ENCODE results near the gene TYMP. TPM values are rescaled to one million over a fixed set of nuclear protein-coding genes. Genes with fewer than 3 reads are reported as not detected.

Gene TYMP
- total RNA-seq, 1 experiment from 2014 or later: 1.5 TPM

- TF ChIP-seq SMAD3 (CRISPR knock-in tag; IDR thresholded peaks at IDR 0.05; ENCODE audit: borderline replicate concordance) (no peak), NFYB (CRISPR knock-in tag; conservative IDR thresholded peaks at IDR 0.05; ENCODE audit: low read depth) (no peak), ZNF219 (CRISPR knock-in tag; IDR thresholded peaks at IDR 0.05; ENCODE audit: borderline replicate concordance) (no peak), ZNF281 (CRISPR knock-in tag; IDR thresholded peaks at IDR 0.05) (no peak)
Observed at GRCh38 chr22:50531546-50531961, 1.7 kb upstream of the TYMP start (continued).

- Mint-ChIP-seq H3K27ac (no peak overlapping the region), H3K27me3 (ENCODE audit: low read depth) (peaks cover 80% of the 10 kb centered on the region), H3K4me1 (peaks cover 15% of the 10 kb centered on the region), H3K9me3 (no peaks in the 10 kb centered on the region), H3K36me3 (no peaks in the 10 kb centered on the region), H3K4me3 (peak overlapping the region; percentile 72)
- DNase-seq (ENCODE audit: low spot score): peak; percentile 79
- CTCF ChIA-PET: interaction anchor here (1.3 kb wide), 3 partner anchors 23 to 169 kb away, joined by 4 to 7 read pairs (median 7); partner anchors contain the start of genes LMF2, NCAPH2 and SYCE3
- POLR2A ChIA-PET: no interaction called here
- TF ChIP-seq, protein P1, sequence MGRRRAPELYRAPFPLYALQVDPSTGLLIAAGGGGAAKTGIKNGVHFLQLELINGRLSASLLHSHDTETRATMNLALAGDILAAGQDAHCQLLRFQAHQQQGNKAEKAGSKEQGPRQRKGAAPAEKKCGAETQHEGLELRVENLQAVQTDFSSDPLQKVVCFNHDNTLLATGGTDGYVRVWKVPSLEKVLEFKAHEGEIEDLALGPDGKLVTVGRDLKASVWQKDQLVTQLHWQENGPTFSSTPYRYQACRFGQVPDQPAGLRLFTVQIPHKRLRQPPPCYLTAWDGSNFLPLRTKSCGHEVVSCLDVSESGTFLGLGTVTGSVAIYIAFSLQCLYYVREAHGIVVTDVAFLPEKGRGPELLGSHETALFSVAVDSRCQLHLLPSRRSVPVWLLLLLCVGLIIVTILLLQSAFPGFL (CRISPR knock-in tag; IDR thresholded peaks at IDR 0.05; ENCODE audit: borderline replicate concordance): no peak
- TF ChIP-seq, protein P2, sequence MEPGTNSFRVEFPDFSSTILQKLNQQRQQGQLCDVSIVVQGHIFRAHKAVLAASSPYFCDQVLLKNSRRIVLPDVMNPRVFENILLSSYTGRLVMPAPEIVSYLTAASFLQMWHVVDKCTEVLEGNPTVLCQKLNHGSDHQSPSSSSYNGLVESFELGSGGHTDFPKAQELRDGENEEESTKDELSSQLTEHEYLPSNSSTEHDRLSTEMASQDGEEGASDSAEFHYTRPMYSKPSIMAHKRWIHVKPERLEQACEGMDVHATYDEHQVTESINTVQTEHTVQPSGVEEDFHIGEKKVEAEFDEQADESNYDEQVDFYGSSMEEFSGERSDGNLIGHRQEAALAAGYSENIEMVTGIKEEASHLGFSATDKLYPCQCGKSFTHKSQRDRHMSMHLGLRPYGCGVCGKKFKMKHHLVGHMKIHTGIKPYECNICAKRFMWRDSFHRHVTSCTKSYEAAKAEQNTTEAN (CRISPR knock-in tag; IDR thresholded peaks at IDR 0.05): no peak
- no peak for TF ChIP-seq RELA (CRISPR knock-in tag; IDR thresholded peaks at IDR 0.05; ENCODE audit: borderline replicate concordance)
- TF ChIP-seq ZNF423 (CRISPR knock-in tag; IDR thresholded peaks at IDR 0.05): no peak
- no peak for TF ChIP-seq MLX (CRISPR knock-in tag; IDR thresholded peaks at IDR 0.05)
- TF ChIP-seq FOXK1 (CRISPR knock-in tag; IDR thresholded peaks at IDR 0.05): no peak
- no peak for TF ChIP-seq KAT7 (CRISPR knock-in tag; IDR thresholded peaks at IDR 0.05; ENCODE audit: borderline replicate concordance)
- TF ChIP-seq GABPB1 (CRISPR knock-in tag; IDR thresholded peaks at IDR 0.05): no peak
- TF ChIP-seq MXD4 (CRISPR knock-in tag; IDR thresholded peaks at IDR 0.05; ENCODE audit: borderline replicate concordance): no peak
- no peak for TF ChIP-seq AFF4 (CRISPR knock-in tag; IDR thresholded peaks at IDR 0.05; ENCODE audit: borderline replicate concordance)
- ATAC-seq: peak; percentile 40
Observed at GRCh38 chr22:50530877-50531545, 1.2 kb upstream of the TYMP start.

Measured in WTC11 (cell line).